HepG2 (cell line): Measurements from ENCODE around the gene ZMYND10. TPM values are rescaled to one million over a fixed set of nuclear protein-coding genes. Genes with fewer than 3 reads are reported as not detected.

Experiments used
- GFI1 ChIP-seq: sonication (generic); formaldehyde crosslinking; IDR thresholded peaks from 2 replicates; pipeline ENCODE4 v1.5.0; 2020; ENCODE audit warnings: missing genetic modification reagents, mild to moderate bottlenecking, borderline replicate concordance
- KDM5A ChIP-seq: fragments of 200-600 bp; sonication (generic); IDR thresholded peaks from 2 replicates; pipeline ENCODE4 v1.7.0; 2018; ENCODE audit warnings: antibody characterized with exemption, mild to moderate bottlenecking, low read length, borderline replicate concordance
- NFE2L2 ChIP-seq: fragments of 150-350 bp; IDR thresholded peaks from 2 replicates; pipeline ENCODE4 v1.6.1; 2014; ENCODE audit warnings: low read length
- PRMT3 ChIP-seq: sonication (generic); formaldehyde crosslinking; IDR thresholded peaks from 2 replicates; pipeline ENCODE4 v1.8.1; 2022; ENCODE audit warnings: low read depth, mild to moderate bottlenecking, moderate library complexity, missing genetic modification reagents, borderline replicate concordance
- SMAD1 ChIP-seq: sonication (generic); formaldehyde crosslinking; IDR thresholded peaks from 2 replicates; pipeline ENCODE4 v1.4.0; 2020; ENCODE audit warnings: missing genetic modification reagents, low read depth, mild to moderate bottlenecking, borderline replicate concordance
- SMYD3 ChIP-seq: sonication (generic); formaldehyde crosslinking; IDR thresholded peaks from 2 replicates; pipeline ENCODE4 v1.8.1; 2023; ENCODE audit warnings: mild to moderate bottlenecking, missing genetic modification reagents
- TMF1 ChIP-seq: sonication (generic); formaldehyde crosslinking; IDR thresholded peaks from 2 replicates; pipeline ENCODE4 v1.8.1; 2022; ENCODE audit warnings: low read depth, missing genetic modification reagents
- TRIM24 ChIP-seq: sonication (generic); formaldehyde crosslinking; IDR thresholded peaks from 2 replicates; pipeline ENCODE4 v1.8.0; 2022; ENCODE audit warnings: mild to moderate bottlenecking, missing genetic modification reagents
- U2AF2 ChIP-seq: fragments of 200-400 bp; formaldehyde crosslinking; IDR thresholded peaks from 2 replicates; pipeline ENCODE4 v1.6.1; 2017; ENCODE audit warnings: low read depth, mild to moderate bottlenecking, low read length
- USF2 ChIP-seq, 2 experiments: sonication (generic) in 1 of 2; formaldehyde crosslinking in 1 of 2; IDR thresholded peaks; 2 replicates each; pipeline versions ENCODE4 v1.5.1 to v1.6.1; 2011 to 2020; ENCODE audit warnings: borderline replicate concordance in 1 of 2, low read depth in 1 of 2, low read length in 1 of 2, mild to moderate bottlenecking in 1 of 2, missing genetic modification reagents in 1 of 2, moderate library complexity in 1 of 2
- YY1 ChIP-seq: IDR thresholded peaks from 2 replicates; pipeline ENCODE4 v1.6.1; 2011; ENCODE audit warnings: low read length, low read depth, moderate library complexity, mild to moderate bottlenecking; ENCODE audit not compliant: insufficient read depth, insufficient replicate concordance
- ZNF337 ChIP-seq: sonication (generic); formaldehyde crosslinking; IDR thresholded peaks from 2 replicates; pipeline ENCODE4 v1.5.1; 2020; ENCODE audit warnings: missing genetic modification reagents, low read depth, mild to moderate bottlenecking, borderline replicate concordance
- ZNF34 ChIP-seq: sonication (generic); formaldehyde crosslinking; IDR thresholded peaks from 2 replicates; pipeline ENCODE4 v1.4.0; 2020; ENCODE audit warnings: mild to moderate bottlenecking, missing genetic modification reagents, borderline replicate concordance
- ZNF446 ChIP-seq: sonication (generic); formaldehyde crosslinking; IDR thresholded peaks from 2 replicates; pipeline ENCODE4 v1.5.0; 2020; ENCODE audit warnings: mild to moderate bottlenecking, missing genetic modification reagents
- ZNF543 ChIP-seq: sonication (generic); formaldehyde crosslinking; IDR thresholded peaks from 2 replicates; pipeline ENCODE4 v1.4.0; 2020; ENCODE audit warnings: mild to moderate bottlenecking, missing genetic modification reagents
- ZNF644 ChIP-seq: IDR thresholded peaks from 2 replicates; pipeline ENCODE4 v1.6.1; 2016; ENCODE audit warnings: low read depth
- ZNF678 ChIP-seq: sonication (generic); formaldehyde crosslinking; IDR thresholded peaks from 2 replicates; pipeline ENCODE4 v1.4.0; 2020; ENCODE audit warnings: mild to moderate bottlenecking, missing genetic modification reagents
- ZNF784 ChIP-seq: sonication (generic); formaldehyde crosslinking; IDR thresholded peaks from 2 replicates; pipeline ENCODE4 v1.5.1; 2020; ENCODE audit warnings: missing genetic modification reagents, mild to moderate bottlenecking, borderline replicate concordance
- polyA plus RNA-seq, 8 experiments: library from polyadenylated mRNA; depleted of rRNA in 3 of 8; stranded (reverse) in 7 of 8; unstranded in 1 of 8; fragments of >200 nt; fragmentation: Illumina TruSeq in 4 of 8; extraction: Trizol in 4 of 8; gene quantifications; 2 replicates each; pipeline versions ENCODE4 v1.2.1 to v1.2.3, GENCODE V29; 2011 to 2016; ENCODE audit warnings: low read depth in 4 of 8, missing spikeins in 1 of 8, mixed read lengths in 1 of 8; ENCODE audit not compliant: insufficient read depth in 1 of 8
- total RNA-seq, 5 experiments: library from RNA; depleted of rRNA; stranded (reverse); fragments of >200 nt; fragmentation: Illumina TruSeq; extraction: Trizol; gene quantifications; 2 replicates each; pipeline ENCODE4 v1.2.3, GENCODE V29; 2016; ENCODE audit warnings: low read depth in 1 of 5
- TF ChIP-seq, protein P1 (sequence below): sonication (generic); formaldehyde crosslinking; IDR thresholded peaks from 2 replicates; pipeline ENCODE4 v1.5.0; 2020; ENCODE audit warnings: mild to moderate bottlenecking, missing genetic modification reagents
- TF ChIP-seq, protein P2 (sequence below): sonication (generic); formaldehyde crosslinking; conservative IDR thresholded peaks from 2 replicates; pipeline ENCODE4 v1.8.0; 2022; ENCODE audit warnings: mild to moderate bottlenecking, moderate library complexity, missing genetic modification reagents

The ZMYND10 gene
- total and polyA plus RNA-seq, 2 of the 13 experiments (the other 11 are each of a cell fraction or from before 2014, with no cell fraction given): 0.60 to 0.74 TPM

DNA sequence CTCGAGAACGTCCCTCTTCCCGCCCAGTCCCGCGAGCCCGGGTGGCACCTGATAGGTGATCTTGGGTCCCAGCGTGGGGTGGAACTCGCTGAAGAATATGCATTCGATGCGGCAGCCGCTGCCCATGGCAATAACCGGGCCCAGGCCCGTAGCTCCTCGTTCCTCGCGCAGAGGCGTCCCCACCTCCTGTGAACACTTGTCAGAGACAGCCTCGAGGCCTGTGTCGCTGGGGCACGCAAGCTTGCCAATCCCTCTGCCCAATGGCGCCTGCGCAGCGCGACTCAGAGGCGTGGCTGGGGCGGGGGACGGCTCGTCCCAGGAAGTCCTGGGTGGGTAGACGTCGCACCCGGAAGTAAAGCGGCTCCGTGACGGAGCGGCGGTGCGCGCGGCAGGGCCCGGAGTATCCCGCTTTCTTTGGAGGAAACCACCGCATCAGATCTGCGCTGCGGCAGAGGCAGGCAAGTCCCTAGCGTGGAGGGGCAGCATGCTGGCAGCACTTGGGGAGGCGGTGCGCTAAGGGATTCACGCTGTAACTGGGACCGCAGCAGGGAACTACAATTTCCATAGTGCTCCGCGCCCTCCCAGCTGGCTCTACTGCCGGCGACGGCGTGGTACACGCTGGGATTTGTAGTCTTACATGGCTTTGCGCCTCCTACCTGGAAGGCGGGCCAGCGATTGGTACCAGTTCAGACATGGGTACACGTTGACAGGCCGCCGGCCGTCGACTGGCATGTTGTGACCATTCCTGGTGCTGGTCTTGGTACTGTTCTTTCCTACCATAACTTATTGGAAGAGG is 5.2 kb upstream of the ZMYND10 start, which contains the start of the genes CYB561D2 and NPRL2 (continued):
- TF ChIP-seq ZNF784 (CRISPR knock-in tag) (0 out of 2 replicates have a peak, but pooled peaks have one; percentile 34), USF2 (IDR thresholded peaks at IDR 0.05; ENCODE audit: low read depth, low read length) (no peak), USF2 (CRISPR knock-in tag; IDR thresholded peaks at IDR 0.05; ENCODE audit: borderline replicate concordance) (peak; percentile 35; the same call in 1 of the 2 replicates), PRMT3 (CRISPR knock-in tag) (no peak), YY1 (peak; percentile 11), ZNF34 (CRISPR knock-in tag) (no peak; the same call in 1 of the 2 replicates), KDM5A (peak; percentile 87; the same call in 1 of the 2 replicates), ZNF446 (CRISPR knock-in tag) (no peak), U2AF2 (0 out of 2 replicates have a peak, but pooled peaks have one; percentile 68), ZNF337 (CRISPR knock-in tag) (peak; percentile 70; the same call in 1 of the 2 replicates), SMAD1 (peak; percentile 99), SMYD3 (peak; percentile 97), TMF1 (CRISPR knock-in tag) (peak; percentile 90; the same call in 1 of the 2 replicates), NFE2L2 (no peak), ZNF543 (CRISPR knock-in tag) (peak; percentile 90), TRIM24 (CRISPR knock-in tag) (no peak), ZNF644 (CRISPR knock-in tag) (no peak), GFI1 (CRISPR knock-in tag) (no peak), ZNF678 (CRISPR knock-in tag) (peak; percentile 61; the same call in 1 of the 2 replicates)
- TF ChIP-seq, protein P1, sequence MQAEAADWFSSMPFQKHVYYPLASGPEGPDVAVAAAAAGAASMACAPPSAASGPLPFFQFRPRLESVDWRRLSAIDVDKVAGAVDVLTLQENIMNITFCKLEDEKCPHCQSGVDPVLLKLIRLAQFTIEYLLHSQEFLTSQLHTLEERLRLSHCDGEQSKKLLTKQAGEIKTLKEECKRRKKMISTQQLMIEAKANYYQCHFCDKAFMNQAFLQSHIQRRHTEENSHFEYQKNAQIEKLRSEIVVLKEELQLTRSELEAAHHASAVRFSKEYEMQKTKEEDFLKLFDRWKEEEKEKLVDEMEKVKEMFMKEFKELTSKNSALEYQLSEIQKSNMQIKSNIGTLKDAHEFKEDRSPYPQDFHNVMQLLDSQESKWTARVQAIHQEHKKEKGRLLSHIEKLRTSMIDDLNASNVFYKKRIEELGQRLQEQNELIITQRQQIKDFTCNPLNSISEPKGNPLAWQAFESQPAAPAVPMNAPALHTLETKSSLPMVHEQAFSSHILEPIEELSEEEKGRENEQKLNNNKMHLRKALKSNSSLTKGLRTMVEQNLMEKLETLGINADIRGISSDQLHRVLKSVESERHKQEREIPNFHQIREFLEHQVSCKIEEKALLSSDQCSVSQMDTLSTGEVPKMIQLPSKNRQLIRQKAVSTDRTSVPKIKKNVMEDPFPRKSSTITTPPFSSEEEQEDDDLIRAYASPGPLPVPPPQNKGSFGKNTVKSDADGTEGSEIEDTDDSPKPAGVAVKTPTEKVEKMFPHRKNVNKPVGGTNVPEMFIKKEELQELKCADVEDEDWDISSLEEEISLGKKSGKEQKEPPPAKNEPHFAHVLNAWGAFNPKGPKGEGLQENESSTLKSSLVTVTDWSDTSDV (CRISPR knock-in tag): peak; percentile 99; the same call in 1 of the 2 replicates
- TF ChIP-seq, protein P2, sequence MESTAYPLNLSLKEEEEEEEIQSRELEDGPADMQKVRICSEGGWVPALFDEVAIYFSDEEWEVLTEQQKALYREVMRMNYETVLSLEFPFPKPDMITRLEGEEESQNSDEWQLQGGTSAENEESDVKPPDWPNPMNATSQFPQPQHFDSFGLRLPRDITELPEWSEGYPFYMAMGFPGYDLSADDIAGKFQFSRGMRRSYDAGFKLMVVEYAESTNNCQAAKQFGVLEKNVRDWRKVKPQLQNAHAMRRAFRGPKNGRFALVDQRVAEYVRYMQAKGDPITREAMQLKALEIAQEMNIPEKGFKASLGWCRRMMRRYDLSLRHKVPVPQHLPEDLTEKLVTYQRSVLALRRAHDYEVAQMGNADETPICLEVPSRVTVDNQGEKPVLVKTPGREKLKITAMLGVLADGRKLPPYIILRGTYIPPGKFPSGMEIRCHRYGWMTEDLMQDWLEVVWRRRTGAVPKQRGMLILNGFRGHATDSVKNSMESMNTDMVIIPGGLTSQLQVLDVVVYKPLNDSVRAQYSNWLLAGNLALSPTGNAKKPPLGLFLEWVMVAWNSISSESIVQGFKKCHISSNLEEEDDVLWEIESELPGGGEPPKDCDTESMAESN (CRISPR knock-in tag): peak; percentile 98
